ENCODE measurements around the gene SYNJ2.

GRCh38 chr6:157985378-157986155 lies 3.9 kb downstream of the SYNJ2 start:
- TF ChIP-seq CTCF (IDR thresholded peaks at IDR 0.05) (peak in 1 of 3 donors; percentile 22), POLR2A (IDR thresholded peaks at IDR 0.05) (no peak)
